Stimulated activated CD8-positive, alpha-beta memory T cell treated with anti-CD3 and anti-CD28 coated beads, Interleukin-2, amount 100 ng/mL, for 1 hour (primary cell): ENCODE data around the gene IFNA13.
"Not testable (repeated sequence)": the region's sequence is repeated elsewhere in the genome, so short reads cannot be mapped to it uniquely, and the experiment has no call there.

Experiments used
- DNase-seq, 2 donors: peaks; one replicate each; pipeline ENCODE4 v3.0.0-alpha.2; 2020; ENCODE audit warnings: low read depth in 2 of 2

The IFNA13 gene

DNA sequence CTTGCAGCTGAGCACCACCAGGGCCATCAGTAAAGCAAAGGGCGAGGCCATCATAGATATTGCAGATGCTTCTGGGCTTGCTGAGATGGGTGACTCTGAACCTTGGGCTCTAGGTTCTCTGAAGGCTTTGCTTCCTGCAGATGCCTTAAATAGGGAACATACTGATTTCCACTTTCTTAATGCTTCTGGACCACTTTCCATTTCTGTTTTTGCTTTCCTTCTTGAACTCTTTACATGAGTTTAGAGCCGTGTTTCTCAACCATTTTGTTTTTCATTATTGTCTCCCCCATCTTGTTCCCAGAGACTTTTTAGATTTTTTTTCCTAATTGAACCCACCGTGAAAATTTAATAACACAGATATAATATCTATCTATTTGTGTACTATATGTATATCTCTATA is at the start of gene IFNA13:
IFNA13 (minus strand) TSS at position 101 of the 400 bp plus-strand sequence; CDS start at position 54, 47 bp downstream.
- no peak for DNase-seq

GRCh38 chr9:21415493-21416267 is 47.8 kb upstream of the IFNA13 start:
- no peak for DNase-seq

DNA sequence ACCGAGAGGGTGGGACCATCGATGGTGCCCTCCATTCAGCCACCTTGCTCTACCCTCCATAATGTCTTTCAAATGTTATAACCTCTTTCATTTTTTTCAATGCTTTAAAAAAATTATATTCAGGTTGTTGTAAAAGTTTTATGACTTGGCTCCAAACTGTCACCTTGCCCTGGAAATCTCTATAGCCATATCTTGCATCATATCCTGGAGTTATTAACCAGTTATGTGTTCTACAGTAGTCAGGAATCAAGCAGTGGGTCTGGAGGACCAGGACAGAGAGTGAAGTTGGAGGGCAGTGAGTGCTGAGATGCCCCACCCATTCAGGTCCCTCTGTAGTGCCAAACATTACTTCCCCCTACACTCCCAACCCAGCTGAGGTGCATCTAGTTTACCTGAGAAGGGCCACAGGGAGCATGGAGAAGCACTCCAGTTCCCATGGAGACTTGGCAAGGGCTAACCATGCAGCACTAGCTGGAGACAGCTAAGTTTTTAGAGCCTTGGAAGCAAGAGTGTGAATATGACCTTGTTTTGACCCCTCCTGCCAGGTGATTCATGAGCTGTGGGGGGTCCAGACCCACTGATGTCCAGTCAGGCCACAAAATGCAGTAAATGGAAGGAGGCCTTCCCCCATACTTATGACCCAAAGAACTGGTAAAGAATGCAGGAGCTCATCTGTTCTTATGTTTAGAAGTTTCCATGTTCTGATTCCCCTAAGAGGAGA is 46.5 kb upstream of the IFNA13 start:
- no peak for DNase-seq

DNA sequence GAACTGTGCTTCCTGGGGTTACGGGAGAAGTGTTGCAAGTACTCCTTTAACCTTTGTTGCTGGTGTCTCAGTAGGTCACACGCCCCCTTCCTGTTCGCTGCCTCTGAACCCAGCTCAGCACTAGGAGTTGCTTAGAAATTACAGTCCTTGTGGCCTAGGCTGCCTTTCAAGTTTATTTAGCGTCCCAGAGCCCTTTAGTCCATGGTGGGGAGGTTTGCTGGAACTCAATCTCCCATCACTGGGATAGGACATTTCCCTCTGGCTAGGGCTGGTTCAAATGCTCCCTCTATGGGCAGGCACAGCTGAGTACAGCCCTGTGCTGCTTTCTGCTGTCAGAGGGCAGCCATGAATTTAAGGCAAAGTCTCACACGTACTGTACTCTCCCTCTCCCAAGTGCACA is 45.8 kb upstream of the IFNA13 start:
- DNase-seq, result no peak

- DNase-seq, result no peak
Observed at GRCh38 chr9:21413151-21413550, 45.3 kb upstream of the IFNA13 start.

GRCh38 chr9:21412107-21412506 is 44.2 kb upstream of the IFNA13 start:
- no peak for DNase-seq

DNA sequence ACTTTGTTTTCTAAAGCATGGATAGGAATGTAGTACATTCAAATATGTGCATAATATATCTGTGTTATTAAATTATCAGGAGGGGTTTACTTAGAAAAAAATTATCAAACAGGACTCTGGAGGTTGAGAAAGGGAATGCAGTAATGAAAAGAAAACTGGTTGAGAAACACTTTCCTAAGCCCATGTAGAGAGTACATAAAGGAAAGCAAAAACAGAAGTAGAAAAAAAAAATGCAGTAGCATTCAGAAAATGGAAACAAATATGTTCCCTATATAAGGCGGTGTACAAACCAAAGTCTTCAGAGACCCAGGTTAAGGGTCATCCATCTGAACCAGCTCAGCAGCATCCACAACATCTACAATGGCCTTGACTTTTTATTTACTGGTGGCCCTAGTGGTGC is 41.0 kb upstream of the IFNA13 start, which contains the start of gene IFNA8:
IFNA8 (plus strand) TSS at position 301 of the 400 bp plus-strand sequence; CDS start at position 361, 60 bp downstream.
- DNase-seq, result no peak

DNA sequence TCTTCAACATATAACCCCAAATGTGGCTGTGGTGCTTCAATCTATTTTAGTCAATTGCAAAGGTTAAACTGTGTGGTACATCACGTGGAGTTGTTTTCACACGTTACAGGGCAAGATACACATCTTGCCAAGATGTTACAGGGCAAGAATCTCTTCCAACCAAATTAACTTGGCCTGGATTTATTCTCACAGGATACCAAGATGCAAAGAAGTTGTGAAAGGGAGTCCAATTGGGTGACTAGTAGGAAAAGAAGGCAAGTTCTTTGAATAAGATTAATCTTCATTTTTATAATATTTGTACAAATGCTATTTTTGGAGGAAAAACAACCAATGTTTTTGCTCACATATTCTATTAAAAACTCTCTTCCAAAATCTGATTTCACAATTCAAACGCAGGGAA is 36.3 kb upstream of the IFNA13 start:
- DNase-seq, result no peak

DNA sequence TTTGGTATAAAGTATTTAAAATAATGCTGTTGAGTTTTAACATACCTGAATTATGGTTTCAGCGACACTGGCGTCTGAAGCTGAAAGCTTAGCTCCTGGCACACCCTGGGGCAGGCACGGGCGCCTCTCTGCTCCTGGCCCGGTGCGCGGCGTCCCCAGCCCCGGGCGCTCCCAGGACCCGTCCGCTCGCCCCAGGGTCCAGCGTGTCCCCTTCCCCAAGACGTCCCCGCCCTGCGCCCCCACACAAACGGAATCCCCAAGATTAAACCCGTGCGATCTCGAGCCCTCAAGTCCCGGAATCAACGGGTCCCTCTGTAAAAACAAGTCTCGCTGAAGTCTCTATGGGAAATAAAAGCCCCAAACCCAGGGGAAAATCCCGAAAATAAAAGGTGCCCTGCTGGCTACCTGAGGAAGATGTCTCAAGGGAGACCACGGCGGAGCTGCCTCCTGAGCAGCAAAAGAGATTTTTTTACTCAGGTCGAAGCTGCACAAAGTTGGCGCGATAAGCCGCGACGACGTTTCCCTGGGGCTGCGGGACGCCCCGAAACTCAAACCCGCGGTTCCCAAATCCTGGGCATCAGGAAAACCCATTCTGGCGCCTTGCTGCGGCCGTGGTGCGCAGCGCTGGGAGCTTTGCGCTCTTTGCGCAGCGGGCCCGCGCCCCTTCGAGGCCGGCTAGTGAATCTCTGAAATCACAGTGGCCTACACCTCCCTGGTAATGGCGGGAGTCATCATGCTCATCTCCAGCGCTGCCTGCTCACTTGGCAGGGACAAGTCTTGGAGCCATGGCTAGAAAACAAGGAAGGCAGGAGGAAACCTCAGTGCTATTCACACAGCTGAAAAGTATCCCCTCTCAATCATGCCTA is 34.8 kb upstream of the IFNA13 start:
- DNase-seq, result no peak

- DNase-seq, result no peak
Observed at GRCh38 chr9:21399956-21400355, 32.1 kb upstream of the IFNA13 start.

GRCh38 chr9:21398955-21399489 is 31.2 kb upstream of the IFNA13 start:
- no peak for DNase-seq

GRCh38 chr9:21395778-21396717 is 28.2 kb upstream of the IFNA13 start:
- DNase-seq, result peak; percentile 20 to 46

- no peak for DNase-seq
Observed at GRCh38 chr9:21392270-21392669, 24.4 kb upstream of the IFNA13 start.

DNA sequence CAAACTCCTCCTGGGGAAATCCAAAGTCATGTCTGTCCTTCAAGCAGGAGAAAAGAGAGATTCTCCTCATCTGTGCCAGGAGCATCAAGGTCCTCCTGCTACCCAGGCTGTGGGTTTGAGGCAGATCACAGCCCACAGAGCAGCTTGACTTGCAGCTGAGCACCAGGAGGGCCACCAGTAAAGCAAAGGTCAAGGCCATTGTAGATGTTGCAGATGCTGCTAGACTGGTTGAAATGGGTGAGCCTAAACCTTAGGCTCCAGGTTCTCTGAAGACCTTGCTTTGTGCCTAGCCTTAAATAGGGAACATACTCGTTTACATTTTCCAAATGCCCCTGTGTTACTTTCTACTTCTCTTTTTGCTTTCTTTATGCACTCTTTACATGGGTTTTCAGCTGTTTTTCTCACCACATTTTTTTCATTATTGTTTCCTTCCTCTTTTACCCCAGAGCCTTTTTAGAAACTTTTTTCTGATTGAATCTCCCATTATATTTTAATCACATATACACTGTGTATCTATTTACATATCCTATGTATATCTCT is 17.3 kb upstream of the IFNA13 start, which contains the start of gene IFNA2:
IFNA2 (minus strand) TSS at position 268 of the 540 bp plus-strand sequence; CDS start at position 199, 69 bp downstream.
- DNase-seq, result no peak

- no peak for DNase-seq
Observed at GRCh38 chr9:21383627-21384026, 15.8 kb upstream of the IFNA13 start.

- DNase-seq, result no peak
Observed at GRCh38 chr9:21381448-21382339, 13.8 kb upstream of the IFNA13 start.

GRCh38 chr9:21371467-21371866 is 3.6 kb upstream of the IFNA13 start:
- DNase-seq, result not testable (repeated sequence)

DNA sequence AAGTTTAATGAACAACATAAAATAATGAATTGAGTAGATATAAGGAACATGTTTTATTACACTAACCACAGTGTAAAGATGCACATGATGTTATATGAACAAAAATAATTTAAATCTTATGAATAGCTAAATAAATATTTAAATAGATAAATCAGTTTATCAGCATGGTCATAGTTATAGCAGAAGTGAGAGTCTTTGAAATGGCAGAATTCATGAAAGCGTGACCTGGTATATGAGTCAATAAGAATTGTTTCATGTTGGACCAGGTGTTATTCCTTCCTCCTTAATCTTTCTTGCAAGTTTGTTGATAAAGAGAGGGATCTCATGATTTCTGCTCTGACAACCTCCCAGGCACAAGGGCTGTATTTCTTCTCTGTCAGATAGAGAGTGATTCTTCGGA is 688 bp downstream of the IFNA13 start:
- not testable (repeated sequence) for DNase-seq

DNA sequence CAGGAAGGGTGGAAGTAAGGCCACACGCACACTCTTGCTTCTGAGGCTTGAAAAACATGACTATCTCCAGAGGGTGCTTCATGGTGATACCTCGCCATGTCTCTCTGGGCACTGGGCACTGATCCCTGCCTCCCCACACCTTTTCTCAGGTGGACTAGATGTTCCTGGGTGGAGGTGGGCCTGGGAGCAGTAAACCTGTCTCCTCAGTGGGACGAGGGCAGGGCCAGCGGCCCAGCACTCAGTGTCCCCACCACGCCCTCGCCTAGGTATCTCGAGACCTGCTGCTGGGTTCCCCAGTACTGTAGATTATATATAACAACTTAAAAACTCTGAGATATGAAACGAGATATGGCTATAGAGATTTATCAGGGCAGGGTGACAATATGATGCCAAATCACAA is 5.6 kb downstream of the IFNA13 start:
- DNase-seq, result no peak
